KMS-11 (cell line): Measurements from ENCODE around the gene BMP8B.
A peak's percentile ranks its signal among the peaks of the same experiment; 100 is the strongest.
"Not testable (repeated sequence)": the region's sequence is repeated elsewhere in the genome, so short reads cannot be mapped to it uniquely, and the experiment has no call there.

Source experiments
- H2AFZ ChIP-seq: fragments of 200-600 bp; sonication (generic); 2 replicates; pipeline ENCODE4 v1.6.1; 2016; ENCODE audit warnings: antibody characterized with exemption, mixed run types, low read depth
- H3K27ac ChIP-seq: fragments of 200-600 bp; sonication (generic); 2 replicates; pipeline ENCODE4 v1.6.1; 2016; ENCODE audit warnings: mild to moderate bottlenecking, mixed run types
- H3K27me3 ChIP-seq: fragments of 200-600 bp; sonication (generic); 2 replicates; pipeline ENCODE4 v1.6.1; 2017; ENCODE audit warnings: mild to moderate bottlenecking, low read depth, mixed run types, moderate library complexity; ENCODE audit not compliant: insufficient read depth
- H3K36me3 ChIP-seq: fragments of 200-600 bp; sonication (generic); 2 replicates; pipeline ENCODE4 v1.6.1; 2017; ENCODE audit warnings: mild to moderate bottlenecking, mixed run types; ENCODE audit not compliant: insufficient read depth
- H3K4me1 ChIP-seq: fragments of 200-600 bp; sonication (generic); 2 replicates; pipeline ENCODE4 v1.6.1; 2016; ENCODE audit warnings: mild to moderate bottlenecking, low read depth, mixed run types; ENCODE audit not compliant: poor library complexity, severe bottlenecking
- H3K4me2 ChIP-seq: fragments of 200-600 bp; sonication (generic); 2 replicates; pipeline ENCODE4 v1.7.0; 2016; ENCODE audit warnings: mild to moderate bottlenecking, mixed run types
- H3K4me3 ChIP-seq: fragments of 200-600 bp; sonication (generic); IDR thresholded peaks from 2 replicates; pipeline ENCODE4 v1.6.1; 2017; ENCODE audit warnings: low read depth, low read length, mixed read lengths; ENCODE audit not compliant: insufficient read depth
- H3K79me2 ChIP-seq: fragments of 200-600 bp; sonication (generic); 2 replicates; pipeline ENCODE4 v1.6.1; 2016; ENCODE audit warnings: low read depth, mixed run types; ENCODE audit not compliant: insufficient read depth
- H3K9ac ChIP-seq: fragments of 200-600 bp; sonication (generic); 2 replicates; pipeline ENCODE4 v1.6.1; 2016; ENCODE audit warnings: mild to moderate bottlenecking, mixed run types
- H4K20me1 ChIP-seq: fragments of 200-600 bp; sonication (generic); 2 replicates; pipeline ENCODE4 v1.6.1; 2016; ENCODE audit warnings: mild to moderate bottlenecking, mixed run types; ENCODE audit not compliant: insufficient read depth
- TF ChIP-seq, protein P1 (sequence below): fragments of 200-600 bp; sonication (generic); conservative IDR thresholded peaks from 2 replicates; pipeline ENCODE4 v1.6.1; 2017; ENCODE audit warnings: low read depth, mild to moderate bottlenecking, antibody characterized with exemption, low read length, moderate library complexity, mixed read lengths

Gene BMP8B

GRCh38 chr1:39776886-39777285, 11.8 kb downstream of the BMP8B start:
- H3K36me3 ChIP-seq = no peaks in the 10 kb centered on the region
- peak overlapping the region; percentile 73 for H3K27ac ChIP-seq
- H4K20me1 ChIP-seq = no peaks in the 10 kb centered on the region
- peak overlapping the region; percentile 63; the same call in 1 of the 2 replicates for H3K4me2 ChIP-seq
- TF ChIP-seq, protein P1, sequence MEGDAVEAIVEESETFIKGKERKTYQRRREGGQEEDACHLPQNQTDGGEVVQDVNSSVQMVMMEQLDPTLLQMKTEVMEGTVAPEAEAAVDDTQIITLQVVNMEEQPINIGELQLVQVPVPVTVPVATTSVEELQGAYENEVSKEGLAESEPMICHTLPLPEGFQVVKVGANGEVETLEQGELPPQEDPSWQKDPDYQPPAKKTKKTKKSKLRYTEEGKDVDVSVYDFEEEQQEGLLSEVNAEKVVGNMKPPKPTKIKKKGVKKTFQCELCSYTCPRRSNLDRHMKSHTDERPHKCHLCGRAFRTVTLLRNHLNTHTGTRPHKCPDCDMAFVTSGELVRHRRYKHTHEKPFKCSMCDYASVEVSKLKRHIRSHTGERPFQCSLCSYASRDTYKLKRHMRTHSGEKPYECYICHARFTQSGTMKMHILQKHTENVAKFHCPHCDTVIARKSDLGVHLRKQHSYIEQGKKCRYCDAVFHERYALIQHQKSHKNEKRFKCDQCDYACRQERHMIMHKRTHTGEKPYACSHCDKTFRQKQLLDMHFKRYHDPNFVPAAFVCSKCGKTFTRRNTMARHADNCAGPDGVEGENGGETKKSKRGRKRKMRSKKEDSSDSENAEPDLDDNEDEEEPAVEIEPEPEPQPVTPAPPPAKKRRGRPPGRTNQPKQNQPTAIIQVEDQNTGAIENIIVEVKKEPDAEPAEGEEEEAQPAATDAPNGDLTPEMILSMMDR = no peak
- peaks cover 20% of the 10 kb centered on the region for H3K4me1 ChIP-seq
- no peaks in the 10 kb centered on the region for H3K79me2 ChIP-seq
- no peaks in the 10 kb centered on the region for H3K27me3 ChIP-seq
- H3K9ac ChIP-seq = peak overlapping the region; percentile 37; the same call in 1 of the 2 replicates
- H2AFZ ChIP-seq = peak overlapping the region; percentile 38; the same call in 1 of the 2 replicates
- no peak overlapping the region for H3K4me3 ChIP-seq

- Histone ChIP-seq H3K27me3 (no peaks in the 10 kb centered on the region), H3K4me1 (peaks cover 20% of the 10 kb centered on the region), H3K36me3 (no peaks in the 10 kb centered on the region), H4K20me1 (no peaks in the 10 kb centered on the region), H3K27ac (peak overlapping the region; percentile 73), H2AFZ (peak overlapping the region; percentile 38; the same call in 1 of the 2 replicates), H3K79me2 (no peaks in the 10 kb centered on the region), H3K4me2 (peak overlapping the region; percentile 63; the same call in 1 of the 2 replicates), H3K9ac (peak overlapping the region; percentile 37; the same call in 1 of the 2 replicates), H3K4me3 (no peak overlapping the region)
- TF ChIP-seq, protein P1 = no peak
These were observed 12.3 kb downstream of the BMP8B start for GRCh38 chr1:39776400-39776713.

- Histone ChIP-seq H3K27ac (peak overlapping the region; percentile 73), H3K9ac (peak overlapping the region; percentile 37; the same call in 1 of the 2 replicates)
These were observed 12.8 kb downstream of the BMP8B start for GRCh38 chr1:39775676-39776399.

DNA sequence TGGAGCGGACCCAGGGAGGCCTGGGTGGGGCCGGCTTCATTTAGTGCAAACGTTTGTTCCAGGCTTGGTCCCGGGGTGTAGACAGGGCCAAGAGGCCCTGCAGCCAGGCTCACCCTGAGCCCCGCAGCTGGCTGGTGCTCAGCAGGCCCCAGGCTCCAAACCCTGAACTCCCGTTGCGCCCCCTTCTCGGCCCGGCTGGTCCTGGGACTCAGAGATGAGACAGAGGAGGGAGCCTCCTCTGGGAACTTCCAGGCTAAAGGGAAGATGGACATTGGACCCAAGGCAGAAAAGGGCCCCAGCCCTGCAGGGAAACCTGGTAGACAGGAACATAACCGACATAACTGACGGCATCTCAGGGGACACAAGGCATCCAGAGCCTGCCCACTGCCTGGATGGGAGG, 13.5 kb downstream of the BMP8B start:
- not testable (repeated sequence) for H2AFZ ChIP-seq, H3K27me3 ChIP-seq, H4K20me1 ChIP-seq, H3K36me3 ChIP-seq, H3K79me2 ChIP-seq, H3K4me3 ChIP-seq, H3K4me2 ChIP-seq, H3K9ac ChIP-seq
- Histone ChIP-seq H3K4me1 (peaks cover 20% of the 10 kb centered on the region), H3K27ac (peak overlapping the region; percentile 73; the same call in 1 of the 2 replicates)

More at GRCh38 chr1:39775676-39776399, 12.8 kb downstream of the BMP8B start:
- Histone ChIP-seq H3K4me2 (peak overlapping the region; percentile 63; the same call in 1 of the 2 replicates), H2AFZ (peak overlapping the region; percentile 38; the same call in 1 of the 2 replicates), H3K4me1 (peaks cover 20% of the 10 kb centered on the region)
- H4K20me1 ChIP-seq, H3K36me3 ChIP-seq, H3K79me2 ChIP-seq, H3K27me3 ChIP-seq, H3K4me3 ChIP-seq: not testable (repeated sequence)

- not testable (repeated sequence) for H3K9ac ChIP-seq, H3K79me2 ChIP-seq, H2AFZ ChIP-seq, H4K20me1 ChIP-seq, H3K4me3 ChIP-seq, H3K36me3 ChIP-seq, H3K27ac ChIP-seq, H3K27me3 ChIP-seq, H3K4me2 ChIP-seq
- H3K4me1 ChIP-seq = peaks cover 20% of the 10 kb centered on the region
These were observed 15.2 kb downstream of the BMP8B start for GRCh38 chr1:39773369-39773979.

GRCh38 chr1:39771022-39771532, 17.6 kb downstream of the BMP8B start, which contains the start of gene OXCT2:
Gene OXCT2, minus strand, starts transcription at chr1:39771348. Its CDS starts 93 bp downstream, at chr1:39771255.
- not testable (repeated sequence) for H4K20me1 ChIP-seq, H3K4me1 ChIP-seq, H2AFZ ChIP-seq, H3K27ac ChIP-seq, H3K79me2 ChIP-seq, H3K4me3 ChIP-seq, H3K9ac ChIP-seq, H3K36me3 ChIP-seq, H3K27me3 ChIP-seq, H3K4me2 ChIP-seq

DNA sequence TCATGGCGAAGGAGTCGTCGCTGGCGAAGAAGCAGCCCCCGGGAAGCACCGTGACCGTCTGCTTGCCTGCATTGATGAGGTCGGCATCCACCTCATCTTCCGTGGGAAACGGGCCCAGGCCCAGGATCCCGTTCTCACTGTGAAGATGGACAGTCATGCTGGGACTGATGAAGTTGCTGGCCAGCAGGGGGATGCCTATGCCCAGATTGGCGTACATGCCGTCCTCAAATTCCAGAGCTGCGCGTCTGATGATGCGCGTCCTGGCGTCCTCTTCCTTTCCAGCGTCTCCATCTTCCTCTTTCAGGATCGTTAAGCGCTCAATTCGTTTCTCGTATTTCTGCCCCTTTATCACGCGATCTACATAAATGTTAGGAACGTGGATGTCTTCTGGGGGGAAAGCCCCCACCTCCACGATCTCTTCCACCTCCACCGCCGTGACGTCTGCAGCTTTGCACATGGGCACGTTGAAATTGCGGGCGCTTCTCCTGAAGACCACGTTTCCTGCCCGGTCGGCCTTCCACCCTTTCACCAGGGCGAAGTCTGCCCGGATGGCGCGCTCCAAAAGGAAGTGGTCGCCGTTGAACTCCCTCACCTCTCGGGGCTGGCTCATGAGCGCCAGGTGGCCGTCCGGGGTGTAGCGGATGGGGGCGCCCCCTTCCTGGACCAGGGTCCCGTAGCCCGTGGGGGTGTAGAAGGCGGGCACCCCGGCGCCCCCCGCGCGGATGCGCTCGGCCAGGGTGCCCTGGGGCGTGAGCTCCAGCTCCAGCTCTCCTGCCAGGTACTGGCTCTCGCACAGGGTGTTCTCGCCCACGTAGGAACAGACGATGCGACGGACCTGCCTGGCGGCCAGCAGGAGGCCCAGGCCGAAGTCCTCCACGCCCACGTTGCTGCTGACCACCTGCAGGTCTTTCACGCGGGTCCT, 18.3 kb downstream of the BMP8B start:
- H3K79me2 ChIP-seq, H3K36me3 ChIP-seq, H3K27ac ChIP-seq, H3K4me1 ChIP-seq, H2AFZ ChIP-seq, H3K9ac ChIP-seq, H3K4me2 ChIP-seq, H3K27me3 ChIP-seq, H4K20me1 ChIP-seq, H3K4me3 ChIP-seq: not testable (repeated sequence)

DNA sequence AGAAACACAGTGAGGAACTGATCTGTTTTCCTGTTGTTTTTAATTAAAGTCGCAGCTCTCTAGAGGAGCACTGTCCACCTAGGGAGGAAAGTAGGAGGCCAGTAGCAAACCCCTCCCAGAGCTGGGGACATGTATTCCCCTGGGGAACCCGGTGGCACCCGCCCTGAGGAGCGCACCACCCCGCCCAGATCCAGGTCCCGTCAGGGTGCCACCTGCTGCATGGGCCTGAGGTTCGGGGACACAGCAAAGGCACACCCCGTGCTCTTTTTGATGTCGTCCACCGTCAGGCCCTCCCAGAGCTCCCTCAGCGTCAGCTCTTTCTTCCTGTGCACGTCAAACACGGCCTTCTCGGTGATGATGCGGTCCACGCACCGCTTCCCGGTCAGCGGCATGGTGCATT, 19.2 kb downstream of the BMP8B start:
- not testable (repeated sequence) for H3K27me3 ChIP-seq, H3K36me3 ChIP-seq, H3K79me2 ChIP-seq, H3K4me3 ChIP-seq, H4K20me1 ChIP-seq, H2AFZ ChIP-seq, H3K27ac ChIP-seq, H3K4me2 ChIP-seq, H3K4me1 ChIP-seq, H3K9ac ChIP-seq
